Esophagus squamous epithelium (tissue), 5 donors: ENCODE data around the gene EEF1AKMT3. TPM values are rescaled to one million over a fixed set of nuclear protein-coding genes. Genes with fewer than 3 reads are reported as not detected.

Experiments
- DNase-seq: peaks from one replicate; lab custom pipeline; 2025; lab: John Stamatoyannopoulos, UW
- H3K27ac ChIP-seq, 4 donors: fragments of 200-600 bp; sonication (generic); one replicate each; pipeline ENCODE4 v1.5.1; 2016 to 2019; ENCODE audit warnings: mild to moderate bottlenecking in 1 of 4
- H3K27me3 ChIP-seq, 4 donors: fragments of 200-600 bp; sonication (generic); 1 replicate in 3 of 4; 2 replicates in 1 of 4; pipeline versions ENCODE4 v1.5.1 to v1.6.0; 2017 to 2021; ENCODE audit warnings: antibody characterized with exemption in 1 of 4
- H3K36me3 ChIP-seq, 3 donors: fragments of 200-600 bp; sonication (generic); one replicate each; pipeline ENCODE4 v1.5.1; 2016 to 2019
- H3K4me1 ChIP-seq, 3 donors: fragments of 200-600 bp; sonication (generic); one replicate each; pipeline ENCODE4 v1.5.1; 2017 to 2019
- H3K4me3 ChIP-seq, 4 donors: fragments of 200-600 bp; sonication (generic); 1 replicate in 3 of 4; 2 replicates in 1 of 4; pipeline ENCODE4 v1.5.1; 2016 to 2019; ENCODE audit warnings: mild to moderate bottlenecking in 2 of 4, moderate library complexity in 1 of 4
- H3K9me3 ChIP-seq, 3 donors: fragments of 200-600 bp; sonication (generic); one replicate each; pipeline ENCODE4 v1.5.1; 2016 to 2019
- POLR2A ChIP-seq, 4 donors: fragments of 450-650 bp; IDR thresholded peaks; one replicate each; pipeline ENCODE4 v1.6.1; 2017; ENCODE audit warnings: antibody characterized with exemption in 4 of 4, mild to moderate bottlenecking in 4 of 4, moderate library complexity in 3 of 4
- WGBS, 2 donors: methylation state at CpG; one replicate each; pipeline ENCODE4 v1.1.5; 2018; 5-methylcytosine and 5-hydroxymethylcytosine counted together
- intact Hi-C: fragments of 100-400 bp; cut with DNase I; formaldehyde crosslinking; loops from one replicate; pipeline ENCODE4 v1.15.0; 2022
- total RNA-seq, 4 donors: library from RNA; depleted of rRNA; stranded (reverse); fragments of >200 nt; gene quantifications; one replicate each; pipeline ENCODE4 v1.1.0, GENCODE V29; 2016
- TF ChIP-seq, protein P1 (sequence below), 6 experiments: fragments of 450-650 bp in 4 of 6; fragments of 200-600 bp in 2 of 6; sonication (generic) in 2 of 6; IDR thresholded peaks; one replicate each; pipeline ENCODE4 v1.5.1; 2016 to 2019; ENCODE audit warnings: antibody characterized with exemption in 6 of 6, mild to moderate bottlenecking in 4 of 6, moderate library complexity in 4 of 6
- donor health status: DM: yes; HTN: yes; CAD: no.

EEF1AKMT3 gene
- total RNA-seq, 4 donors from 2014 or later = 2.6 to 7.6 (median 3.7) TPM

DNA sequence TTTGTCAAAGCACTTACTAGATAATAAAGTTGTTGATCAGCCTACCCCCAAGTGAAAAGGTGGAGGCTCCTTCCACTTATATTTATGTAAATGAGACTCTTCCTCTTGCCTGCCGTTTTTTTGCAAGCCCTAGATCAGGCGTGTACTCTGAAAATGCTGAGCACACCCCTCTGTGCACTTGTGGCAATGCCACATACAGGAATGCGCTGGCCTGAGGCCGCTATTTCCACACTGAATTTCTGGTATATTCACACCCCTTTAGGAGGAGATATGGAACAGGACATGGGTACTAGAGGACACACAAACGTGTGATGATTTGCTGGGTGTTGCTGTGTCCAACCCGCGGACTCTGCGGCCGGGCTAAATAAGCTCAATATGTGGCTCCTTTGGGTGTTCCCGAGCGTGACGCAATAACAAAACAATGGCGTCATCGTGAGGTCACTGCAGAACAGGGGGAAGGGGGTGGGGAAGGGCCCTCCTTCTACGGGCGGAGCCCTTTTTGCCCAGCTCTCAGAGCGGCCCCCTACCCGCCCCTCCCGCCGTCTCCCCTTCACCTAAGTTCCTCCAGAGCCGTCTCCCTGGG lies 28.1 kb upstream of the EEF1AKMT3 start:
- TF ChIP-seq, protein P1, sequence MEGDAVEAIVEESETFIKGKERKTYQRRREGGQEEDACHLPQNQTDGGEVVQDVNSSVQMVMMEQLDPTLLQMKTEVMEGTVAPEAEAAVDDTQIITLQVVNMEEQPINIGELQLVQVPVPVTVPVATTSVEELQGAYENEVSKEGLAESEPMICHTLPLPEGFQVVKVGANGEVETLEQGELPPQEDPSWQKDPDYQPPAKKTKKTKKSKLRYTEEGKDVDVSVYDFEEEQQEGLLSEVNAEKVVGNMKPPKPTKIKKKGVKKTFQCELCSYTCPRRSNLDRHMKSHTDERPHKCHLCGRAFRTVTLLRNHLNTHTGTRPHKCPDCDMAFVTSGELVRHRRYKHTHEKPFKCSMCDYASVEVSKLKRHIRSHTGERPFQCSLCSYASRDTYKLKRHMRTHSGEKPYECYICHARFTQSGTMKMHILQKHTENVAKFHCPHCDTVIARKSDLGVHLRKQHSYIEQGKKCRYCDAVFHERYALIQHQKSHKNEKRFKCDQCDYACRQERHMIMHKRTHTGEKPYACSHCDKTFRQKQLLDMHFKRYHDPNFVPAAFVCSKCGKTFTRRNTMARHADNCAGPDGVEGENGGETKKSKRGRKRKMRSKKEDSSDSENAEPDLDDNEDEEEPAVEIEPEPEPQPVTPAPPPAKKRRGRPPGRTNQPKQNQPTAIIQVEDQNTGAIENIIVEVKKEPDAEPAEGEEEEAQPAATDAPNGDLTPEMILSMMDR (IDR thresholded peaks at IDR 0.05) = no peak
- TF ChIP-seq POLR2A (IDR thresholded peaks at IDR 0.05) = no peak
- peaks cover under 1 to 32% (median 8%) of the 10 kb centered on the region in 3 donors for H3K4me1 ChIP-seq
- WGBS, 2 donors = 6 to 7% methylated on average over 3 to 18 of the region's 21 CpGs
- peak overlapping the region; percentile 75 to 91 (median 80) for H3K4me3 ChIP-seq
- intact Hi-C loops = no loop called here
- peak; percentile 48 for DNase-seq
- peaks cover 0 to 31% (median 3%) of the 10 kb centered on the region in 4 donors for H3K27me3 ChIP-seq
- no peaks in the 10 kb centered on the region for H3K9me3 ChIP-seq
- peaks cover 7 to 31% (median 18%) of the 10 kb centered on the region in 3 donors for H3K36me3 ChIP-seq
- peak overlapping the region; percentile 94 to 99 (median 96) for H3K27ac ChIP-seq

DNA sequence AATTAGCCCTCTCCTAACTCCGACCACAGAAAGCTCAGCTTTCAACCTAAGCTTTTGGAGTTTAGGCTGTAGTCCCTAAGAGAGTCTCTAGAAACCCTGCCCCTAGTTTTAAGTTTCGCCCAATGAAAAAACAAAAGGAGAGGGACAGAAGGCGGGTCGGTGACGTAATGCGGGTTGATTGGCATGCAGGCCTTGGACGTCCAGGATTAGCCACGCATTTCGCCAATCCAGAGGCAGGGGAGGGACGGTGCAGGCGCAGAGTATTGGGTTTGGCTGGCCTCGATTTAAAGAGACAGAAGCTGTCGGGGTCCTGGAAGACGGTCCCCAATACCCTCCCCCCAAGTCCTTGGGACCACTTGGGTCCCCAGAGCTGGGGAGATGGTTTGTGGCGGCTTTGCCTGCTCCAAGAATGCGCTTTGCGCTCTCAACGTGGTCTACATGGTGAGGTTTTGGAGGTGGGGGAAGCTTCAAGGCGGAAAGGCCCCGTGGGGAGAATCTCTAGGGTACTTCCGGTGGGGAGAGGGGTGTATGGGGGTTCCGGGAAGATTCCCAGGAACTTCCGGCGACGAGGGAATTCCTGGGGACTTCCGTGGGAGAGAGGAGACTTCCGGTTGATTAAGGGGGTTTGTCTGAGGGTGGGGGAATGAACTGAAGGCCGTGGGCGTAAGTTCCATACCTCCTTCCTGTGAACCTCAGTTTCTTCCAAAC lies 27.5 kb upstream of the EEF1AKMT3 start, which contains the start of gene TSPAN31:
TSPAN31 (plus strand) TSS at position 263 of the 708 bp plus-strand sequence; CDS start at position 379, 116 bp downstream.
- TF ChIP-seq POLR2A (IDR thresholded peaks at IDR 0.05) = peak in 2 of 4 donors; percentile 65 to 76
- TF ChIP-seq, protein P1 (IDR thresholded peaks at IDR 0.05) = peak in 3 of 6 experiments; percentile 12 to 33 (median 19)
- peaks cover 0 to 24% (median under 1%) of the 10 kb centered on the region in 4 donors for H3K27me3 ChIP-seq
- H3K27ac ChIP-seq = peak within 1 kb of the TSS; percentile 94 to 99 (median 96)
- peak within 1 kb of the TSS; percentile 75 to 91 (median 80) for H3K4me3 ChIP-seq
- peak; percentile 81 for DNase-seq
- no peaks in the 10 kb centered on the region for H3K9me3 ChIP-seq
- intact Hi-C loops = no loop called here
- WGBS, 2 donors = 1 to 2% methylated on average over 19 to 21 of the region's 29 CpGs
- H3K4me1 ChIP-seq = peaks cover 0 to 32% (median 8%) of the 10 kb centered on the region in 3 donors
- peaks cover 7 to 37% (median 18%) of the 10 kb centered on the region in 3 donors for H3K36me3 ChIP-seq

DNA sequence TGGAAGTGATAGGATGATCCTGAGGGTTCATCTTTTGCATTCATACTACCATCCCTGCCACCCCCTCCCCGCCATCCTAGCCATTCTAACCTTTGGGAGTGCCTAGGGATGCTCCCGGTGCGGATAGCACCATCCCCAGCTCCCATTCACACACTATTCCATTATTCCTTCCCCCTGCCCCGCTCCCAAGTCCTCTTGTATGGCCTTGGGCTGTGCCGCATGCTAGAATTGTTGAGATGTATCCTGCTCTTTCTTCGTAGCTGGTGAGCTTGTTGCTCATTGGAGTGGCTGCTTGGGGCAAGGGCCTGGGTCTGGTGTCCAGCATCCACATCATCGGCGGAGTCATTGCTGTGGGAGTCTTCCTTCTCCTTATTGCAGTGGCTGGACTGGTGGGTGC lies 26.9 kb upstream of the EEF1AKMT3 start:
- Histone ChIP-seq H3K36me3 (peaks cover 7 to 43% (median 18%) of the 10 kb centered on the region in 3 donors), H3K27me3 (peaks cover 0 to 19% (median 0%) of the 10 kb centered on the region in 4 donors), H3K4me3 (peak overlapping the region; percentile 75 to 91 (median 80)), H3K4me1 (peaks cover 0 to 35% (median 8%) of the 10 kb centered on the region in 3 donors), H3K27ac (peak overlapping the region; percentile 94 to 99 (median 96)), H3K9me3 (no peaks in the 10 kb centered on the region)
- TF ChIP-seq, protein P1 (IDR thresholded peaks at IDR 0.05) = no peak
- no peak for TF ChIP-seq POLR2A (IDR thresholded peaks at IDR 0.05)
- DNase-seq = no peak
- WGBS, 2 donors = 41 to 64% methylated on average over 8 of the region's 8 CpGs
- intact Hi-C loops = no loop called here

DNA sequence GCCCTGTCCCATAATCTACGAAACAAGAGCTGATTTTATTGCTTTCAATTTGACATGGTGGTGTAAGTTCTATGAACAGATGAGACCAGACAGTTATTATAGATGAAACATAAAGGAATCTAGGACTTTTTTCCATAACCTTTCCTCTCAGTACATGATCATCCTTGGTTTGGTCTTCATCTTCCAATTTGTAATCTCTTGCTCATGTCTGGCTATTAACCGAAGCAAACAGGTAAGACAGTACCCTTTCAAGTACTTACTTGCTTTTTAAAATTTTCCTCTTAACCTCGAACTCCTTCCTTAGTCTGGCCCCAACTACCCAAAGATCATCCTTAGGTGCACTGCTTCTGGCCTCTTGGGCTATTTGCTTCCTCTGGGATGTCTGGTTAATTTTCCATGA lies 26.4 kb upstream of the EEF1AKMT3 start:
- Histone ChIP-seq H3K9me3 (no peaks in the 10 kb centered on the region), H3K36me3 (peaks cover 7 to 46% (median 18%) of the 10 kb centered on the region in 3 donors), H3K4me1 (peaks cover 5 to 40% (median 11%) of the 10 kb centered on the region in 3 donors), H3K27me3 (peaks cover 0 to 14% (median 0%) of the 10 kb centered on the region in 4 donors), H3K27ac (peak overlapping the region in 3 of 4 donors; percentile 96 to 99 (median 97)), H3K4me3 (peak overlapping the region in 3 of 4 donors; percentile 76 to 91 (median 83))
- TF ChIP-seq, protein P1 (IDR thresholded peaks at IDR 0.05) = no peak
- TF ChIP-seq POLR2A (IDR thresholded peaks at IDR 0.05) = no peak
- DNase-seq = no peak
- 58 to 59% methylated on average over 3 of the region's 3 CpGs for WGBS, 2 donors
- intact Hi-C loops = no loop called here
